Activated naive CD4-positive, alpha-beta T cell treated with anti-CD3 and anti-CD28 coated beads for 36 hours (primary cell): ENCODE data around the gene MAGI2. TPM values are rescaled to one million over a fixed set of nuclear protein-coding genes. Genes with fewer than 3 reads are reported as not detected.

Experiments used
- CTCF ChIA-PET: fragments of 350-600 bp; sonication (Branson Sonifier 250); formaldehyde crosslinking; loops from one replicate; lab custom pipeline; 2021; ENCODE audit warnings: antibody characterized with exemption; lab: Charles Lee
- DNase-seq: peaks from one replicate; pipeline ENCODE4 v3.0.0-alpha.2; 2020
- H3K27ac Mint-ChIP-seq: one replicate; pipeline ENCODE4 v1.8.0; 2021; ENCODE audit warnings: mild to moderate bottlenecking, mixed read lengths
- H3K27me3 Mint-ChIP-seq: one replicate; pipeline ENCODE4 v1.8.0; 2021; ENCODE audit warnings: low read depth, mixed read lengths
- H3K36me3 Mint-ChIP-seq: one replicate; pipeline ENCODE4 v1.8.0; 2021; ENCODE audit warnings: low read depth, mixed read lengths
- H3K4me1 Mint-ChIP-seq: one replicate; pipeline ENCODE4 v1.8.0; 2021; ENCODE audit warnings: low read depth, mixed read lengths
- H3K4me3 Mint-ChIP-seq: one replicate; pipeline ENCODE4 v1.8.0; 2021; ENCODE audit warnings: mild to moderate bottlenecking, moderate library complexity, mixed read lengths
- H3K9me3 Mint-ChIP-seq: one replicate; pipeline ENCODE4 v1.8.0; 2021; ENCODE audit warnings: mixed read lengths
- intact Hi-C: fragments of 100-400 bp; cut with micrococcal nuclease; formaldehyde crosslinking; loops from one replicate; pipeline ENCODE4 v1.15.1; 2023
- total RNA-seq, 2 experiments: library from RNA; stranded (reverse); gene quantifications; one replicate each; pipeline ENCODE4 v1.2.3, GENCODE V29; 2021

MAGI2 gene
- total RNA-seq, 2 experiments from 2014 or later, result 0.07 to 0.19 TPM

DNA sequence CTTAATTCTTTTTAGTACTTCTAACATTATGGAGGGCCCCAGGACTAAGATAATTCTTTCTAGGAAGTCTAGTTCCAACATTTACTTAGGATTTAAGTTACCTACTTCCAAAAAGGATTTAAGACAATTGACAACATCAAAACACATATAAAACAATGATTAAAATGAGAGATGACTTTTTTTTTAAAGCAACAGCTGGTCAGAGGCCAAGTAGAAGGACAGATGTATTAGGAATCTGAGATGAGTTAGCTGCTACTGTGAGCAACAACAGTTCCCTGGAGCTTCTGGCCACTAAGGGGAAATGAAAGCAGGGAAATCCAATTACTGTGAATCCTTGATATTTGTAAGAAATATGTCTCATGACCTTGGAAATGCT, 1432.6 kb downstream of the MAGI2 start:
- CTCF ChIA-PET, result interaction anchor here (0.6 to 6.1 kb wide), 17 partner anchors 9 to 1155 kb away, joined by 3 to 81 read pairs (median 4); no protein-coding TSS in a partner anchor
- intact Hi-C loops, result loop anchor here (1.0 to 5.0 kb wide), 8 partner anchors 19 to 1998 kb away; partner anchors contain the start of genes PHTF2 and TMEM60
- no peaks in the 10 kb centered on the region for H3K9me3 Mint-ChIP-seq
- peaks cover 9% of the 10 kb centered on the region for H3K4me1 Mint-ChIP-seq
- no peak overlapping the region for H3K4me3 Mint-ChIP-seq
- peaks cover 32% of the 10 kb centered on the region for H3K27me3 Mint-ChIP-seq
- no peak for DNase-seq
- no peak overlapping the region for H3K27ac Mint-ChIP-seq
- H3K36me3 Mint-ChIP-seq, result no peaks in the 10 kb centered on the region

DNA sequence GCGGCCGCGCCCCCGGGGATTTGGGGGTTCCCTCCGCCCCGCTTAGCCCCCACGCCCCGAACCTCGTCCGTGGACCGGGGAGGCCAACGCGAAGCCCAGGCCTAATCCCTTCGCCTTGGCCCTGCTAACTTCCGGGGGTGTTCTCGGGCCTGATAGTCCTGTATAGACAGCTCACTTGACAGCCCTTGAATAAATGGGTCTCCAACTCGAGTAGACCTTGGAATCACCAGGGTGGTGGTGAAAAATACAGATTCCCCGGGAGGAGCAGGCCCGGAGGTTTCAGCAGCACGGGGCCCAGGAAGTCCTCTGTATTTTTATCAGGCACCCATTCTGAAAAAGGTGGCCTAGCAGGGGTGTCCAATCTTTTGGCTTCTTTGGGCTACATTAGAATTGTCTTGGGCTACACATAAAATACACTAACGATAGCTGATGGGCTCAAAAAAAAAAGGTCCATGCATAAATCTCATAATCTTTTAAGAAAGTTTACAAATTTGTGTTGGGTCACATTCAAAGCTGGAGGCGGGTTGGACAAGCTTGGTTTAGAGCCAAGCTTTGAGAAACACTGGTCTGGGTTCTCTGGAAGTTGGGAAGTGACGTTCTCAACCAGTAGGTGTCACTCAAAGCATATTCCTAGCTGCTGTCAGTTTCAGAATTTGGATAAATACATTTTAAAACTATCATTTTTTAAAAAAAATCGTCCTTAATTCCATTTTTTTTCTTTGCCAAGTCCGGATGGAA, 1433.2 kb downstream of the MAGI2 start:
- intact Hi-C loops, result loop anchor here (1.0 to 5.0 kb wide), 8 partner anchors 20 to 1998 kb away; partner anchors contain the start of genes PHTF2 and TMEM60
- Mint-ChIP-seq H3K4me1 (peaks cover 9% of the 10 kb centered on the region), H3K9me3 (no peaks in the 10 kb centered on the region), H3K36me3 (no peaks in the 10 kb centered on the region), H3K4me3 (peak overlapping the region; percentile 64), H3K27ac (no peak overlapping the region), H3K27me3 (peaks cover 32% of the 10 kb centered on the region)
- CTCF ChIA-PET, result interaction anchor here (0.6 to 6.1 kb wide), 22 partner anchors 9 to 1847 kb away, joined by 3 to 81 read pairs (median 4); partner anchors contain the start of genes PHTF2 and TMEM60
- DNase-seq, result peak; percentile 59

DNA sequence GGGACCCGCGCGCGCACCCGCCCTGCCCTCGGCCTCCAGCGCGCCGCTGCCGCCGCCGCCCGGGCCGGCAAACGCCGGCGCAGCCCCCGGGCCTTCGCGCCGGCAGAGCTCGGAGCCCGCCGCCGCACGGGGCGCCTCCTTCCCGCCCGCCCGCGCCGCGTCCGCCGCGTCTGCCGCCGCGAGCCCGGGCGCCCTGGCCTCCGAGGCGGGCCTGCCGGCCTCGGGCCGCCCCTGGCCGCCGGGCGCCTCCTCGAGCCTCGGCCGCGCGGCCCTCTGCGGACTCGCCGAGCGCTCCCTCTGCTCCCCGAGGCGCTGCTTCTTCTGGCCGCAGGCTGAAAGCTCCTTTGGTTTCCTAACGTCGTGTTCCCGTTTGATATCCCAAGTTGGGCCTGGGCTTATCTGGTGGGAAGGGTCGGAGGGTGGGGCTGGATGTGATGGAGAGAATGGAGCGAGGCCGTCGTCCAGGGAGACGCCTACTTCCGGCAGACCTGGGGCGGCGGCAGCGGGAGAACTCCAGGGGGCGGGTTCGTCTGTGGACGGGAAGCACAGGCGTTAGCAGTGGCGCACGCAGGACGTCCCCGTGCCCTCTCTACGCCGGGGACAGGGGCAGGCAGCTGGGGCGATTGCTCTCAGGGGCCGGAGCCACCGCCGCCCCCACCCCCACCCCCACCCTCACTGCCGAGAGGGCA, 1433.9 kb downstream of the MAGI2 start:
- CTCF ChIA-PET, result interaction anchor here (0.6 to 6.1 kb wide), 12 partner anchors 10 to 1847 kb away, joined by 3 to 81 read pairs (median 4); partner anchors contain the start of genes PHTF2 and TMEM60
- DNase-seq, result peak; percentile 74
- peak overlapping the region; percentile 39 for H3K27ac Mint-ChIP-seq
- H3K4me1 Mint-ChIP-seq, result peaks cover 9% of the 10 kb centered on the region
- intact Hi-C loops, result loop anchor here (1.0 to 5.0 kb wide), 8 partner anchors 21 to 1999 kb away; partner anchors contain the start of genes PHTF2 and TMEM60
- peak overlapping the region; percentile 82 for H3K4me3 Mint-ChIP-seq
- H3K27me3 Mint-ChIP-seq, result peaks cover 32% of the 10 kb centered on the region
- no peaks in the 10 kb centered on the region for H3K36me3 Mint-ChIP-seq
- no peaks in the 10 kb centered on the region for H3K9me3 Mint-ChIP-seq

DNA sequence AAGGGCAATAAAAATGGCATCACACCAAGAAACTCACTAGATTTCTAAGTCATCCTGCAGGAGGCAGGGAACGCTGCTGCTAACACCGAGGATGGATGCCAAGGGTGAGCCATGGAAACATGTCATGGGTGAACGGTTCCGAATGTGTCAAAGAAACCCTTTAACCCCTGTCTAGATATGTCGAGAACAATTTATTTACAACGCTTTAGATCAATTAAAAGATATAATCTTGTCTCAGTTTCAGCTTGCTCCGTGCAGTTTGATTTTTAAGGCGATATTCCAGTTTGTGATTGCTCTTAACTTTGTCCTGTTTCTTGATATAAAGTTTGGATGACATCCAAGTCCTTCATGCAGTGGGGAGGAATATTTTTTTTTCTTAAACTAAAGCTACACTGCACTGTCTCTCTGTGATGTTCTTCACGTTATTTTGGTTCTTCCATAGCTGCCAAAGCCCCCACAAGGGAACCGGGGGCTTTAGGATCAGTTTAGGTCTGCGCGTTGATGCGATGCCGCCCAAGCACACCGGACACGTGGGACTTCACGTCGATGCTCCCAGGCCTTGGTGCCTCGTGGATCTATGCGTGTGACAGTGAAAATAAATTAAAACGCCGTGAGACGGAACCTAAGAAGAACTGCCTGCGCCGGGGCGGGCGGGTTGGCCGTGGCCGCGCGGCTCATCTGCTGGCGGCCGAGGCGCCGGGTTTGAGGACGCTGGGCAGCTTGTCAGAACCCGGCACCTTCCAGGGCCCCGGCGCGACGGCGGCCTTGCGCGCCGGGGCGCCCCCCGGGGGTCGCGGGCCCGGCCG, 1434.6 kb downstream of the MAGI2 start:
- Mint-ChIP-seq H3K36me3 (no peaks in the 10 kb centered on the region), H3K4me1 (peaks cover 9% of the 10 kb centered on the region), H3K27ac (no peak overlapping the region), H3K4me3 (peak overlapping the region; percentile 78), H3K27me3 (peaks cover 32% of the 10 kb centered on the region), H3K9me3 (no peaks in the 10 kb centered on the region)
- CTCF ChIA-PET, result interaction anchor here (0.9 to 6.1 kb wide), 6 partner anchors 15 to 367 kb away, joined by 3 to 81 read pairs (median 4); partner anchors contain the start of genes PHTF2 and TMEM60
- peak; percentile 5 for DNase-seq
- intact Hi-C loops, result no loop called here

DNA sequence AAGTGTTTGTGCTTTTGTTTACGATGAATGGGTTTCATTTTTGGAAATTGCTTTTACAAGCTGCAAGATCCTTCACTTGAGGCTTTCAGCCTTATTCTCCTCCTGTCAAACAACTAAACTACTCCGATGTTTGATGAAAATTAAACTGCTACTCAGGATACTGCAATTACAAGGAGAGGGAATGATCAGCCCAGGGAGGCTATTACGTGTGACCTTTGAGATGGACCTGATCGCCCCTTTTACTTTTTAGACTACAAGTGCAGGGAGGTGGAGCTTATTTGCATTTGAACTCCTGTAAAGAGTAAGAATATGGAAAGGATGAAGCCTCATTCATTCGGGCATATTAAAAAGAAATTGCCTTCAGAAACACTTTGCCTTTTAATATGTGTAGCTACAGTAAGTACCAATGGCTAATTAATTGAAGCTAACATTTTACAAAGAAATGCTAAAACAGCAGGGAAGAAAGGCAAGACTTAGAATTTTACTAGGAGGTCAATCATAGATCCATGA, 1435.8 kb downstream of the MAGI2 start:
- Mint-ChIP-seq H3K9me3 (no peaks in the 10 kb centered on the region), H3K4me1 (peaks cover 9% of the 10 kb centered on the region), H3K27me3 (peaks cover 32% of the 10 kb centered on the region), H3K36me3 (no peaks in the 10 kb centered on the region), H3K27ac (no peak overlapping the region), H3K4me3 (peak overlapping the region; percentile 16)
- CTCF ChIA-PET, result interaction anchor here (1.1 to 6.1 kb wide), 3 partner anchors 13 to 357 kb away, joined by 3 to 81 read pairs (median 4); no protein-coding TSS in a partner anchor
- intact Hi-C loops, result no loop called here
- DNase-seq, result no peak

DNA sequence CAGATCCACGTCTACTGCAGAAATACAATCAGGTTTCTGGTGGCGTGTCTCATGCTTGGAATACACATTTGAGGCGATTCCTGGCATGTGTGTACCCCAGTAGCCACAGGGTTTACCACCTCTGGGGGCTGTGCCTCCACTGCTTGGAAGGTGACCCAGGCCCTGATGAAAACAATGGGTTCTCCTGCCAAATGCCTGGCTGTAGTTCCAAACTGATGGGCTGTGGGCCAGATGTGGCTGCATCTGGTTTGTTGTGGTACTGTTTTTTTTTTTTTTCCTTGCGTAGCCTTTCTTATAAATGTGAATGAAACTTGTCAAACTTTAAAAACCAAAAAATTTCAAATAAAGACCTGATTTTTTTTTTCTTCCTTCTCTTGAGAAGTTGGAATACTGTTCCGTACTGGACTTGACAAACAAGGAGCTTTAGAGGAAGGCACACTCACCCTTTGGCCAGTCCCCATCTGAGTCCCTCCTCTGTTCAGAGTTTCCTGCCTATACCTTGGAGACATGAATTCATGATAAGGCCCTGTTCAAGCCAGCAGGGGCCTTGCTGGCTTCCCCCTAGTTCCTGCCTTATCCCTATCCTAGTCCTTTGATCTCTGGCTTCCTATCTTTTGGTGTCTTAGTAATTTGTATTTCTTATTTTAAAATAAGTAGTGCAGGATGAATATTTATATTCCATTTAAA, 1437.8 kb downstream of the MAGI2 start:
- H3K4me1 Mint-ChIP-seq, result peaks cover 9% of the 10 kb centered on the region
- no peak overlapping the region for H3K4me3 Mint-ChIP-seq
- intact Hi-C loops, result no loop called here
- DNase-seq, result no peak
- no peaks in the 10 kb centered on the region for H3K9me3 Mint-ChIP-seq
- H3K36me3 Mint-ChIP-seq, result no peaks in the 10 kb centered on the region
- no peak overlapping the region for H3K27ac Mint-ChIP-seq
- CTCF ChIA-PET, result no interaction called here
- peaks cover 26% of the 10 kb centered on the region for H3K27me3 Mint-ChIP-seq

DNA sequence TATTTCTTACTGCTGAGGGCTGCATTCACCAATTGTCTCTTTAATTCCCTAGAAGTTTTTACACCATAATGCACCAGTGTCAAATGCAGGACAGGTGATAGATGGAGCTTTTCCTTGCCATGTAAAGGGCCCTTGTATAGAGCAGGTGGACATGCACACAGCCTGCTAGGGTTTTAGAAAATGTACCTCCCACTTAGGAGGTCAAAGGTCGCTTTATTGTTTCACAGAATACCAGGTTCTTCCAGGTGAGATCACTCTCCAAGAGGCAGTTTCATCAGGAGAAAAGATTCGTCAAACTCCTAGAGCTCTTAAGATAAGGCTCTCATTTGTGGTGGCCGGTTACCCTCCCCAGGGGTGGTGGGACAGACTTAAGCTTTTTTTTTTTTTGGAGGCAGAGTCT, 1439.1 kb downstream of the MAGI2 start:
- intact Hi-C loops, result no loop called here
- CTCF ChIA-PET, result no interaction called here
- H3K9me3 Mint-ChIP-seq, result no peaks in the 10 kb centered on the region
- H3K27me3 Mint-ChIP-seq, result peaks cover 24% of the 10 kb centered on the region
- no peak for DNase-seq
- H3K36me3 Mint-ChIP-seq, result no peaks in the 10 kb centered on the region
- H3K4me1 Mint-ChIP-seq, result peaks cover 6% of the 10 kb centered on the region
- no peak overlapping the region for H3K4me3 Mint-ChIP-seq
- H3K27ac Mint-ChIP-seq, result no peak overlapping the region

DNA sequence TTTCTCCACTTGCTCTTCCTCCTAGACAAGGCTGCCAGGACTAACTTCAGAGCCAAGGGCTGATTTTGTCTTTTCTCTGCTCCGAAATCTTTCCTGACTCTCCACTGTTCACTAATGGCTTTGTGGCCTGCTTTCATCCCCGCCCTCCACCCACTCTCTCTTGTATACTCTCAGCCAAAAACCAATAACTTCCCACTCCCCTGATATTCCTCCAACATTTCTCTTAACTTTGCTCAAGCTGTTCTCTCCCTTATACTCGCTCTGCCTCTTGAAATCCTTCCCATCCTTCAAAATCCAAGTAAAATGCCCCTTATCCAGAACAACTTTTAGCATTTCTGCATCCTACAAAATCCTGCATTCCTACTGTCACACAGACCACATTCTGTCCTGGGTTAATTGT, 1440.1 kb downstream of the MAGI2 start:
- Mint-ChIP-seq H3K9me3 (no peaks in the 10 kb centered on the region), H3K27ac (no peak overlapping the region), H3K4me3 (no peak overlapping the region), H3K36me3 (no peaks in the 10 kb centered on the region), H3K27me3 (peaks cover 17% of the 10 kb centered on the region), H3K4me1 (no peaks in the 10 kb centered on the region)
- intact Hi-C loops, result no loop called here
- no peak for DNase-seq
- CTCF ChIA-PET, result no interaction called here

DNA sequence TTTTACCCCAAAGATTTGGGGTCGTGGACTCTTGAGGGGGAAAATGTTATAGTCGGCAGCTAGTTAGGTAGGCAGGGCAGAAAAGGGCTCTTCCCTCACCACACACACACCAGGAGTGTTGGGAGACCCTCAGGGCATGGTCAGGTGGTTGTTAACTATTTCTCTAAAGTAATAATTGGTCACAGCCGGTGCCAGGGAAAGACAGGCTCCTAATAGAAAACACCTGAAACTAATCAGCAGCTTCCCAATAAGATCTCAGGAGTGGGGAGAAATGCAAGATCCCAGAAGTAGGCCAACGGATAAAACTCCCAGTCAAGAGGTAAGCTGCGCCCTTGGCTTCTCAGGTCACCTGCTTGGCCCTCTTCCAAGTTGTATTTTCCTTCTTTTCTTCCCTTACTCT, 1441.8 kb downstream of the MAGI2 start:
- CTCF ChIA-PET, result interaction anchor here (0.8 to 1.5 kb wide), 2 partner anchors 9 to 28 kb away, joined by 3 to 4 read pairs; no protein-coding TSS in a partner anchor
- DNase-seq, result no peak
- no peaks in the 10 kb centered on the region for H3K9me3 Mint-ChIP-seq
- intact Hi-C loops, result no loop called here
- peaks cover 6% of the 10 kb centered on the region for H3K27me3 Mint-ChIP-seq
- no peaks in the 10 kb centered on the region for H3K36me3 Mint-ChIP-seq
- H3K4me3 Mint-ChIP-seq, result no peak overlapping the region
- H3K27ac Mint-ChIP-seq, result no peak overlapping the region
- H3K4me1 Mint-ChIP-seq, result no peaks in the 10 kb centered on the region

DNA sequence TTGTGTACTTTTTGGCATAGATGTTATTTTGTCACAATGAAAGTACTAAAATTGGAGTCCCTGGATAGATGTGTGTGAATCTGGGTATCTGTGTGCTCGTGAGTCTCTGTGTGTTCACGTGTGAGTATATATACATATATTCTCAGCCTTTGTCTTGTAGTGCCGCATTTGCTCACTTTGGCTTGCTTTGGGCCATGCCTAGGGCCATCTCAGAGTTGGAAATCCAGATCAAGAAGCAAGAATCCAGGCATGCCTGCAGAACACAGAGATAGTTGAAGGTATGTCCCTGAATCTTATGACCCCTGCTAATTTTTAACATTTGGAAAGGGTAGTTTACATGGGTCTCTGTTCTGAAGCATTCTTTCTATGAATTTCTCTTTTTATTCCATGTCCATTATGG, 1446.2 kb downstream of the MAGI2 start:
- CTCF ChIA-PET, result no interaction called here
- Mint-ChIP-seq H3K4me3 (no peak overlapping the region), H3K4me1 (no peaks in the 10 kb centered on the region), H3K27ac (no peak overlapping the region), H3K9me3 (no peaks in the 10 kb centered on the region), H3K27me3 (no peaks in the 10 kb centered on the region), H3K36me3 (no peaks in the 10 kb centered on the region)
- intact Hi-C loops, result no loop called here
- no peak for DNase-seq

DNA sequence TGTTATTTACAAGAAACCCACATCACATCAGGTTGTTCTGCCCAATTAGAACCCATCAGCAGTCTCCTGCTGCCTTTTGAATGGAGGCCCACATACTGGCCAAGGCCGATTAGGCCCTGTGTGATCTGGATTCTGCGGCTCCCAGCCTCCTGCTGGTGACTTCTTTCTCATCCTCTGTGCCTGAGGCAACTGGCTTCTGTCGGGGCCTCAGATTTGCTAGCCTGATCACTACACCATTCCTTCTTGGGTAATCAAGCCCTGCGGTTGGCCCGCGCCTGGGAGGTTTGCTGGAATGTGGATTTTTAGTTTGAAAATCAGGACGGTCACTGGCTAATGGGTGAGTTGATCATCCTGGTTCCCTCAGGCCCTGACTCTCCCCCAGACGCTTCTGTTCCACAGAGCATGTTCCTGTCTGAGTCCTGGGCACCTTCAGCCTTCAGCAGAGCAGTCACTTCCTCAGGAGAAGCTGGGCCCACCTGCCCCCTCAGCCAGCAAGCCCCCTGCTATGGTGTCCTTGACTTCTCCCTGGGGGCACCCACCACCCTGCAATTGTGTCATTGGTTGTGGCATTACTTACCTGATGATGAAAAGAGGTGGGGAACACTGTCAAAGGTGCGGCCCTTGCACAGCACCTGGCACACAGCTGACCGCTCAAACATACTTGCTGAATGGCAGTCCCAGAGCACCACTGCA, 1447.3 kb downstream of the MAGI2 start:
- CTCF ChIA-PET, result no interaction called here
- no peak for DNase-seq

More for the DNA sequence above, 1447.3 kb downstream of the MAGI2 start:
- Mint-ChIP-seq H3K36me3 (no peaks in the 10 kb centered on the region), H3K4me1 (no peaks in the 10 kb centered on the region), H3K9me3 (no peaks in the 10 kb centered on the region), H3K27me3 (no peaks in the 10 kb centered on the region), H3K27ac (no peak overlapping the region), H3K4me3 (no peak overlapping the region)
- intact Hi-C loops, result no loop called here
